Measurements from ENCODE around the gene ATXN7L1. TPM values are rescaled to one million over a fixed set of nuclear protein-coding genes. Genes with fewer than 3 reads are reported as not detected.

Gene ATXN7L1
- total and polyA plus RNA-seq, 2 of the 8 experiments (the other 6 are each of a cell fraction or from before 2014, with no cell fraction given), result 14.3 to 34.0 TPM

- Histone ChIP-seq H4K8ac (ENCODE audit: extremely low read depth, insufficient read depth, low read length) (no peak overlapping the region), H2BK120ac (replicated peaks; ENCODE audit: low read depth, low read length) (no peak overlapping the region), H4K5ac (ENCODE audit: insufficient read length, low read depth, low read length) (no peak overlapping the region), H3K27me3 (replicated peaks in 1 of 4; ENCODE audit: control insufficient read depth in 3 of 4, extremely low read depth in 1 of 4, insufficient read depth in 3 of 4, low read length in 3 of 4) (peaks cover 0 to 23% (median 11%) of the 10 kb centered on the region in 4 experiments; a peak in 5 of 7 replicates), H2BK5ac (ENCODE audit: low read depth, low read length) (no peak overlapping the region), H3K14ac (ENCODE audit: insufficient read length) (no peak overlapping the region), H3K36me3 (ENCODE audit: control insufficient read depth in 2 of 4, insufficient read depth in 4 of 4, low read length in 3 of 4) (no peaks in the 10 kb centered on the region; a peak in 1 of 8 replicates), H3K4ac (replicated peaks; ENCODE audit: insufficient read length, low read depth, low read length) (no peak overlapping the region), H3K27ac (ENCODE audit: low read depth, low read length) (no peak overlapping the region), H3K9me3 (ENCODE audit: insufficient read depth in 2 of 2, low read depth in 1 of 2, low read length in 1 of 2) (no peaks in the 10 kb centered on the region), H2AK5ac (ENCODE audit: low read depth, low read length) (no peak overlapping the region), H2BK12ac (ENCODE audit: low read depth, low read length) (peak overlapping the region; percentile 29; the same call in 1 of the 2 replicates), H2BK15ac (ENCODE audit: low read length) (no peak overlapping the region), H4K91ac (replicated peaks; ENCODE audit: insufficient read length, low read length) (no peak overlapping the region), H3K4me2 (ENCODE audit: insufficient read depth in 1 of 2, low read depth in 2 of 2, low read length in 2 of 2) (peak overlapping the region in 1 of 2 experiments; percentile 85; a peak in 2 of 4 replicates), H3K23me2 (ENCODE audit: low read depth, low read length) (peaks cover 4% of the 10 kb centered on the region; the same call in 1 of the 2 replicates), H3K56ac (replicated peaks; ENCODE audit: insufficient read length, low read depth, low read length) (no peak overlapping the region), H3K79me1 (ENCODE audit: low read depth, low read length) (peaks cover 2% of the 10 kb centered on the region), H3K4me1 (replicated peaks in 1 of 4; ENCODE audit: control insufficient read depth in 3 of 4, insufficient read depth in 4 of 4, low read length in 3 of 4) (peaks cover 12 to 21% (median 21%) of the 10 kb centered on the region in 4 experiments), H2AFZ (ENCODE audit: low read length) (no peak overlapping the region), H3K9ac (replicated peaks in 1 of 4; ENCODE audit: extremely low read depth in 1 of 4, low read depth in 3 of 4, low read length in 3 of 4) (no peak overlapping the region), H3K4me3 (ENCODE audit: extremely low read depth in 1 of 4, insufficient read depth in 2 of 4, low read depth in 3 of 4, low read length in 4 of 4) (no peak overlapping the region), H4K20me1 (replicated peaks in 1 of 2; ENCODE audit: control insufficient read depth in 1 of 2, insufficient read depth in 2 of 2, low read length in 2 of 2) (peaks cover 13 to 31% of the 10 kb centered on the region in 2 experiments), H3K23ac (ENCODE audit: insufficient read length) (no peak overlapping the region), H2BK20ac (ENCODE audit: low read length) (no peak overlapping the region), H3K18ac (ENCODE audit: extremely low read depth, low read length) (no peak overlapping the region), H3K79me2 (ENCODE audit: control insufficient read depth in 1 of 2, insufficient read depth in 2 of 2, low read length in 2 of 2) (peaks cover 0 to 15% of the 10 kb centered on the region in 2 experiments; a peak in 3 of 4 replicates)
- DNase-seq (ENCODE audit: low read depth in 1 of 2, low spot score in 2 of 2), result no peak
- ChIA-PET POLR2A (ENCODE audit: partially characterized antibody) (no interaction called here), CTCF (ENCODE audit: partially characterized antibody) (interaction anchor here (1.8 kb wide), 2 partner anchors 11 to 78 kb away, joined by 6 to 8 read pairs; no protein-coding TSS in a partner anchor)
- TF ChIP-seq SAP30 (IDR thresholded peaks at IDR 0.05; ENCODE audit: insufficient read depth, insufficient replicate concordance, low read length), result no peak
- FAIRE-seq, result no peak
- 85% methylated on average over 2 of the region's 2 CpGs; no CpG with 5 or more reads in 1 of the 2 experiments for WGBS, 2 experiments (ENCODE audit: extremely low coverage in 1 of 2, insufficient coverage in 1 of 2, insufficient read length in 1 of 2, insufficient replicate concordance in 2 of 2, low coverage in 1 of 2, low lambda C conversion rate in 2 of 2, missing lambda C conversion rate in 1 of 2)
Observed at GRCh38 chr7:105839266-105839665, 37.1 kb downstream of the ATXN7L1 start.

All from H1 (cell line).